IPS DF 4.7 (cell line): ENCODE measurements around the gene NOMO2.
"Not testable (repeated sequence)": the region's sequence is repeated elsewhere in the genome, so short reads cannot be mapped to it uniquely, and the experiment has no call there.

ENCODE experiments used
- DNase-seq: peaks from one replicate; pipeline ENCODE4 v3.0.0-alpha.2; 2013; ENCODE audit warnings: low spot score; ENCODE audit errors: extremely low read depth

NOMO2 gene

GRCh38 chr16:18522637-18523036 lies 39.3 kb downstream of the NOMO2 start:
- DNase-seq, result not testable (repeated sequence)

GRCh38 chr16:18521445-18522181 lies 40.3 kb downstream of the NOMO2 start:
- DNase-seq, result not testable (repeated sequence)

GRCh38 chr16:18518536-18519283 lies 43.2 kb downstream of the NOMO2 start:
- DNase-seq, result not testable (repeated sequence)

DNA sequence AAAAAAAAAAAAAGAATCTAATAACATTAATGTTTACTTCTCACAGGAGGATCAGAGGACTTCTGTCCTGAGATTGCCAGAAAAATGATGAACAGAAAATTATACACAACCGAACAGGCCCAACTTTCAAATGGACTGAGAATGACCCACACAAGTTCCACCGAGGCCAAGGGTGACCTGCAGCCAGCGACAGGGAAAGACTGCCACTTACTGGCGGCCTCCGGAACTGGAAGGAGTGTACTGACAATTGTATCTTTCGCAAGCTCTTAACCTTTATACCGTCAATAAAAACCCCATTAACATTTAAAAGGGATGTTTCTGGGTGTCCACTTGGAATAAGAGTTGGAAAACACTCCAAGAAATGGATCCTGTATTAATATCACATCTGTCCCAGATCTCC lies 63.5 kb downstream of the NOMO2 start:
- not testable (repeated sequence) for DNase-seq

DNA sequence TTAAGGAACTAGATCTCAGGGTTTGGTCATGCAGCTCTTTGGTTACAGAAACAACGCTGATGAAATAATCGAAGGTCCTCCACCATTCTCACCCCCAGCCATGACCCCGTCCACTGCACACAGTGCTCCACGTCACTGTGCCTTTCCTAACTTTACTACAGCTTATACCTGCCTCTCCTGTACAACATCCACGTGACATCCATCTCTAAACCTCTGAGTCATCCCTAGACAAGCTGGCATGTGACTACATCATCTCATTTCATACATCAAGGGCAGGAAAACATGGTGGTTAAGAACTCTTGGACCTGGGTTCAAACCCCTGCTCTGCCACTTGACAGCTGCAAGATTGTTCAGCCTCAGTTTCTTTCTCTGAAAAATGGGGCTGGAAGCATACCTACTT lies 64.9 kb downstream of the NOMO2 start:
- DNase-seq, result not testable (repeated sequence)

DNA sequence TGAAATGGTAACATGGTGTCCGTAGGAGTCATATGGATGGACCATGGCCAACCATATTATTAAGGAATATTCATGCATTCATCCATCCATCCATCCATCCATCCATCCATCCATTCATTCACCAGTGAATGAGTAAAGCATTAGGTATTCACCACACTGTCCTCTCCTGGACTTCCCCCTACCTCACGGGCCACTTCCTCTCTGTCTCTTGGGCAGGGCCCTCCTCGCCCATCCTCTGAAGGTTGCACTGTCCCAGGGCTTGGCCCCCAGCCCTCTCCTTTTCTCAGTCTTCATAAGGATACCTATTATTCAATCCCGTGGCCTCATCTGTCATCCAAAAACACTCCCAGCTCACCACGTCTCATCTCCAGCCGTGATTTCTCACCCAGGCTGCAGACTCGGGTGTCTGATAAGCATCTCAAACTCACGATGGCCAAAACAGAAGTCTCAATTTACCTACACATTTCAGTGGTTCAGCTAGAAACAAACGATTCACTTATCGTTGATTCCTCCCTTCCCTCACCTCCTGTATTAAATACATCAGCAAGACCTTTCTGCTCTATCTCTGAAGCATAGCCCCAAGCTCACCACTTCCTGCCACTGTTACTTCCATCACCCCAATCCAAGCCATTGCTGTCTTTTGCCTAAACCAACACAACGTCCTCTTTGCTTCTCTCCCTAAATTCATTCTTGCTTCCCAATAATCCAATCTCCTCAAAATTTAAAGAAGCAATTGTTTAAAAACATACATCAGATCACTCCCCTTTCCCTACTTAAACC lies 69.6 kb downstream of the NOMO2 start:
- not testable (repeated sequence) for DNase-seq

DNA sequence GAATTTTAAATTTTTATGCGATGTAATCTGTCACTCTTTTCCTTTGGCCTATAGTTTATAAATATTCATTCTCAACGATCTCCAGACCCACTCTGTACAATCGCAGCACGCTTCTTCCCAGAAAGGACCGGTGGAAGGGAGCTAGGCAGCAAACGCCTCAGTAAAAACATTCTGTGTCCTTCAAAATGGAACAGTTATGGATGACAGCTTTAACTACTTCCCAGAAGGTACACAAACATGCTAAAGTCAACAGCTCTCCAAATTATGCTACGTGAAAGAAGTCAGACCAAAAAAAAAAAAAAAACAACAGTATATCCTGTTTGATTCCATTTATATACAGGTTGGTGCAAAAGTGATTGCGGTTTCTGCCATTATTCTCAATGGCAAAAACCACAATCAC lies 125.9 kb downstream of the NOMO2 start:
- DNase-seq, result not testable (repeated sequence)

- not testable (repeated sequence) for DNase-seq
These were observed 146.1 kb downstream of the NOMO2 start for GRCh38 chr16:18415827-18416226.

GRCh38 chr16:18409532-18410293 lies 152.2 kb downstream of the NOMO2 start:
- not testable (repeated sequence) for DNase-seq

- DNase-seq, result not testable (repeated sequence)
These were observed 159.8 kb downstream of the NOMO2 start for GRCh38 chr16:18401851-18402657.

GRCh38 chr16:18401159-18401558 lies 160.7 kb downstream of the NOMO2 start:
- DNase-seq, result not testable (repeated sequence)

DNA sequence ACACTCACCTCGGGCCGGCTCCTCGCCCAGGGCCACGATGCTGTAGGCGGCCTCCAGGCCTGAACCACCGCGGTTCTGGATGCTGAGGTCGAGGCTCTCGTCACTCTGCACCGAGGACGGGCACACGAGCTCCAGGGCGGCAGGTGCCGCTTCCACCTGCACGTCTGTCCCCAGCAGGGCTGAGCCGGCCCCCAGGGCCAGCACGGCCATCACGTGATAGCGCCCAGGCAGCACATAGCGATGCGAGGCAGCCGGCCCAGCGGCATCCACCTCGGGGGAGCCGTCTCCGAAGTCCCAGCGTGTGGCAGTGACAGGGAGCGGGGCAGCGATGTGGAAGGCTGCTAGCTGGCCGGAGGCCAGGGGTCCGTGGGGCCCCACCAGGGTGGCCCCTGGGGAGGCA lies 167.5 kb downstream of the NOMO2 start:
- not testable (repeated sequence) for DNase-seq

DNA sequence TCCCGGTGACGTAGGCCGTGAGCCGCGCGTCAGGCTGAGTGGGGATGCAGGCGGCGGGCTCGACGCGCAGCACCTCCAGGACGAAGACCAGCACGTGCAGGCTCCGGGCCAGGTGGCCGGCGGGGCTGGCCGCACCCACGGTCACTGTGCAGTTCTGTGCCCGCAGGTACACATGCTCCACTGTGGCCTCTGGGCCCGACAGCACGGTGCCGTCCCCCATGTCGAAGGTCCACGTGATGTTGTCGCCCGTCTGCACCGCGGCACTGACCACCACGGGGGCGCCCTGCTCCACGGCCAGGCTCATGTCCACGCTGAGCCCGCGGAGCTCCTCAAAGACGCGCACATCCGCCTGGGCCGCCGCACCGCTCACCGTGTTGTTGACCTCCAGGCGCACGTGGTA lies 174.1 kb downstream of the NOMO2 start:
- not testable (repeated sequence) for DNase-seq

DNA sequence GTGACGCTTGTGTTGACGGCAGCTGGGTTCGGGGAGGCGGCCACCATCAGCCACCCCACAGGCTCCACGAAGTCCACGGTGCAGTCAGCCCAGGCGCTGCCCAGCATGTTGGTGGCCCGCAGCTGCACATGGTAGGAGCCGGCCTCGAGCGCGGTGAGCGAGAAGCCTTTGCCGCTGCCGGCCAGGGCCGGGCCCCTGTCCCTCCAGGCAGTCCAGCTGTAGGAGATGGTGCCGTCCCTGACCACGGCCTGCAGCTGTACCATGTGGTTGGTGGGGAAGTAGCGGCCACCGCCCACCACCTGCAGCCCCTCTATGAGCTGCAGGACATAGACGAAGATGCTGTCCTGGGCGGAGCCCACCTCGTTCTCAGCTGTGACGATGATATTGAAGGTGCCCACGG lies 175.4 kb downstream of the NOMO2 start:
- not testable (repeated sequence) for DNase-seq

DNA sequence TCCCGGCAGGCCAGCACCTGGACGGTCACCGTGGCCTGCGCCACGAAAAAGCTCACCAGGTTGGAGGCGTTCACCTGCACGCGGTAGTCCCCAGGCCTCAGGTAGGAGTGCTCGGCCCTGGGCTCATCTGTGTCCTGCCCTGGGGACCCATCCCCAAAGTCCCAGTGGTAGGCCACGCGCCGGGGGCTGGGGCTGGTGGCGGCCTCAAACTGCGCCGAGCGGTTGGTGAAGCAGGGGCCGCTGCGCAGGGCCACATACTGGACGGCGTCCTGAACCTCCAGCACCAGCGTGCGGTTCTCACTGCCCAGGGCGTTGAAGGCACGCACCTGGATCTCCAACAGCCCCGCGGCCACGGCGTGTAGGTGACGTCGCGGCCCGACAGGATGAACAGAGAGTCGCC lies 176.6 kb downstream of the NOMO2 start:
- DNase-seq, result not testable (repeated sequence)

DNA sequence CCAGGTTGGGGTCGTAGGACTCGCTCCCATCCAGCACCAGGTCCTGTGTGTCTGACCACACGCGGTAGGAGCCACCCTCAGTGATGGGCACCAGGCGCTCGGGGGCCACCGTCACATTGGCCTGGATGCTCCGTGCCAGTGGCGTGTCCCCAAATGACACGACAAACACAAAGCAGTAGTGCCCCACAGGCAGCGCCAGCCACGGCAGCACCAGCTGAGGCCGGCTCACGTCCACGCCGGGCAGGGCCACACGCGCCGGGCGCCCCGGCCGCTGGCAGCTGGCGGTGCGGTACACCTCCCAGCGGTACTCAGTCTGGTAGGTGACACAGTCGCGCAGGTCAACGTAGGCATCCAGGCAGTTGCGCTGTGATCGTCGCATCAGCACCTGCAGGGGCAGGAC lies 177.0 kb downstream of the NOMO2 start:
- DNase-seq, result not testable (repeated sequence)

DNA sequence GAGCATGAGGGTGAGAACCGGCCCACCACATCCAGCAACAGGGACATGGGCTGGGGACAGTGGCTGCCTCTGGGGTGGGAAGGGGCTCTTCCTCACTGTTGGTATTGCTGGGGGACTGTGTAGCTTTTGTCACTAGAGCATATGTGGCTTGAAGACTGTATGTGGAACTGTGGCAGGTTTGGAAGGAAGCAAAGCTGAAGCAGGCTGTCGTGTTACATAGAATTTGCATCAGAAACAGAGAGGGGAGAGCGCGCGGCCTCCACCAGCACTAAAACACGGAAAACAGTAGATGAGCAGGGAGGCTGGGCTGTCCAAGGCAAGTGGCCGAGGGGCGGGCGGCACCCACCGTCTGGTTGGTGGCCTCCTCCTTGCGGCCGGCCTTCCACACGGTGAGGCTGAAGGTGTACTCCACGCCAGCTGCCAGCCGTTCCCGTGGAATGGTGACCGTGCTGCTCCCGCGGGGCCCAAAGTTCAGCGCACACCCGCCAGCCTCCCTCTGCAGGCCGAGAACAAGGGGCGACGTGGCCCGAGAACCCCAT lies 177.7 kb downstream of the NOMO2 start:
- DNase-seq, result not testable (repeated sequence)

GRCh38 chr16:18382696-18383095 lies 179.2 kb downstream of the NOMO2 start:
- DNase-seq, result not testable (repeated sequence)
